NB4 (cell line): ENCODE measurements around the gene PLA2R1.

Source experiments
- DNase-seq: peaks from one replicate; pipeline ENCODE4 v3.0.0; 2010; ENCODE audit warnings: low read depth
- H3K4me3 ChIP-seq: one replicate; pipeline ENCODE4 v1.5.1; 2011; ENCODE audit warnings: mild to moderate bottlenecking, low read depth, low read length, moderate library complexity
- CTCF ChIP-seq: IDR thresholded peaks from one replicate; pipeline ENCODE4 v1.5.1; 2012; ENCODE audit warnings: low read depth, low read length
- MYC ChIP-seq: IDR thresholded peaks from 2 replicates; pipeline ENCODE4 v1.6.1; 2011; ENCODE audit warnings: low read depth, low read length
- POLR2A ChIP-seq: IDR thresholded peaks from 2 replicates; pipeline ENCODE4 v1.6.1; 2011; ENCODE audit warnings: mild to moderate bottlenecking; ENCODE audit not compliant: insufficient read length; ENCODE audit errors: extremely low read depth
- TF ChIP-seq, protein P1 (sequence below): IDR thresholded peaks from 2 replicates; pipeline ENCODE4 v1.6.1; 2011; ENCODE audit warnings: low read depth, low read length

The PLA2R1 gene

GRCh38 chr2:160091381-160091780 lies 29.0 kb upstream of the PLA2R1 start:
- TF ChIP-seq MYC: no peak
- TF ChIP-seq POLR2A: no peak
- TF ChIP-seq CTCF: no peak
- TF ChIP-seq, protein P1, sequence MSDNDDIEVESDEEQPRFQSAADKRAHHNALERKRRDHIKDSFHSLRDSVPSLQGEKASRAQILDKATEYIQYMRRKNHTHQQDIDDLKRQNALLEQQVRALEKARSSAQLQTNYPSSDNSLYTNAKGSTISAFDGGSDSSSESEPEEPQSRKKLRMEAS: no peak
- no peak overlapping the region for H3K4me3 ChIP-seq
- no peak for DNase-seq

- DNase-seq: peak; percentile 52
- H3K4me3 ChIP-seq: no peak overlapping the region
- no peak for TF ChIP-seq POLR2A
- TF ChIP-seq, protein P1: no peak
- TF ChIP-seq MYC: no peak
- no peak for TF ChIP-seq CTCF
Observed at GRCh38 chr2:160087854-160088745, 25.7 kb upstream of the PLA2R1 start.

DNA sequence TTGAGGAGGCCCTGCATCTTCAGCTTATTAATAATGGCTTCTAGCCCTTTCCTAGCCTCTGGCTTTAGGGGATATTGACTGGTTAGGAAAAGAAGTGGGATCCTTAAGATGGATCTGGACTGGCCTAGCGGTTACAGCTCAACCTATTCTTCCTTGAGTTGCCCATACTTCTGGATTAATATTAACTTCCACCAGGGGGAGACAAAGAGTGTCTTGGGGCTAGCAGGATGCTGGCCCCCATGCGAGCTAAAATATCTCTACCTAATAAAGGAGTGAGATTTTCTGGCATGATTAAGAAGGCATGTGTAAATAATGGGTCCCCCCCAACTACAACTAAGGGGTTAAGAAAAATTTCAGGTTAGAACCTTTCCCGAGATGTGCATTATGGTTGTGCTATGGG lies 23.2 kb upstream of the PLA2R1 start:
- TF ChIP-seq, protein P1: no peak
- peak; percentile 17 for TF ChIP-seq CTCF
- no peak overlapping the region for H3K4me3 ChIP-seq
- no peak for DNase-seq

DNA sequence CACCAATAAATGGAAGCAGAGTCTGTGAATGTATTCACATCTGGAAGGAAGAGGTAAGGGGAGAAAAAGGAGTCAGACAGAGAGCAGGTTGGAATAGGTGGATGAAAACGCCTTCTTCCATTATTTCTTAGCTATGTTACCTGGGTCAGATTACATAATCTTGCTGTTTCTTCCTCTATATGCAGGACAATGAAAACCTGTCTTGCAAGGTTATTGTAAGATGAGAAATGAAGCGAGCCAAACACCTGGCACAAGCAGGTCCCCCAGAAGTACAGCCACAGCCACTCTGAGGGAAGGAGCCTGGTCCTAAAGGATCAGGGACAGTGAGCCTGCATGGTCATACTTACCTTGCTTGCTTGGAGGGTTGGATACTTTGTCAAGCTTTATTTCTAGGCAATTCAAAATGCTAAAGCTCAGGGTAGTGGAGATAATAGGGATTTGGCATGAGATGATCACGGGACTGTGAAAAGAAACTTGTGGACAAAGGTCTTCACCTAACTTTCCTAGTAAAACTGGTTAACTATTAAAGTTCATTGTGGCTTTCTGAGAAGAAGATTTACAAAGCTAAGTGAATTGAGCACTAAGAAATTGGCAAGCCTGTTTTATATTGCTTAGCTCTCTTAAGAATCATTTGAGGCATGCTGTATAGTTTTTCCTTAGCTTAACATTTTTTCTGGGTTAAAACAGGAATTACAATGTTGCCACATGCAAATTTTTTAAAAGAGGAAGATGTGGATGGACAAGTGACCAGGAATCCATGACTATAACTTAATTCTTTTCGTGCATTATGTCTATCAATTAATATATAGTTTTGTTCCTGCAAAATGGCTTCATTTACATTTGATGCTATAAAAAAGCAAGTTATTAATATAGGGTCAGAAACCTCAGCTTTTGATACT lies 15.7 kb upstream of the PLA2R1 start:
- no peak for DNase-seq
- H3K4me3 ChIP-seq: no peak overlapping the region
- TF ChIP-seq MYC (no peak), POLR2A (no peak), CTCF (no peak)
- TF ChIP-seq, protein P1: no peak

GRCh38 chr2:160076914-160077313 lies 14.5 kb upstream of the PLA2R1 start:
- no peak overlapping the region for H3K4me3 ChIP-seq
- no peak for TF ChIP-seq CTCF
- TF ChIP-seq POLR2A: no peak
- TF ChIP-seq, protein P1: no peak
- TF ChIP-seq MYC: no peak

More at GRCh38 chr2:160076914-160077313, 14.5 kb upstream of the PLA2R1 start:
- DNase-seq: no peak
